GM12865 (cell line): ENCODE data around the gene RGS16.

Source experiments
- DNase-seq: peaks from one replicate; pipeline ENCODE4 v3.0.0; 2010; ENCODE audit warnings: low read depth
- H3K4me3 ChIP-seq: 2 replicates; pipeline ENCODE4 v1.5.1; 2011; ENCODE audit warnings: mild to moderate bottlenecking, low read depth, low read length, control low read depth
- TF ChIP-seq, protein P1 (sequence below): IDR thresholded peaks from 2 replicates; pipeline ENCODE4 v1.5.1; 2011; ENCODE audit warnings: low read length, control low read depth, low read depth, inconsistent platforms; ENCODE audit not compliant: insufficient read depth; ENCODE audit errors: missing control alignments

The RGS16 gene

DNA sequence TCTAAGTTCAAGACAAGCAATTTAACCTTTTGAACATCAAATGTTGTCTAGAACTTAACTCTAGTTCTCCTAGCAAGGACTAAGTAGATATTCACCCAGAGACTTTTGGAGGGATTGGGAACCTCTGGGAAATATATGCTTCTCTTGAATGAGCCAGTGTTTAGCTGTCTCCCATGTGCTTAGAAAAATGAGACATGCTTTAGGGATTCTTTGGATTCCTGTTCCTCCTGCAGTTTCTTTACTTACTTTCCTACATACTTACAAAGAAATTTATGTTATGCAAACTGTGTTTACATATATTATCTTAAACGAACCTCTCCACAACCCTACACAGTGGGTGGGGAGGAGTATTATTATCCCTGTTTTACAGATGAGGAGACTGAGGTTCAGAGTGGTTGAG is 54.4 kb downstream of the RGS16 start:
- no peak for DNase-seq
- TF ChIP-seq, protein P1, sequence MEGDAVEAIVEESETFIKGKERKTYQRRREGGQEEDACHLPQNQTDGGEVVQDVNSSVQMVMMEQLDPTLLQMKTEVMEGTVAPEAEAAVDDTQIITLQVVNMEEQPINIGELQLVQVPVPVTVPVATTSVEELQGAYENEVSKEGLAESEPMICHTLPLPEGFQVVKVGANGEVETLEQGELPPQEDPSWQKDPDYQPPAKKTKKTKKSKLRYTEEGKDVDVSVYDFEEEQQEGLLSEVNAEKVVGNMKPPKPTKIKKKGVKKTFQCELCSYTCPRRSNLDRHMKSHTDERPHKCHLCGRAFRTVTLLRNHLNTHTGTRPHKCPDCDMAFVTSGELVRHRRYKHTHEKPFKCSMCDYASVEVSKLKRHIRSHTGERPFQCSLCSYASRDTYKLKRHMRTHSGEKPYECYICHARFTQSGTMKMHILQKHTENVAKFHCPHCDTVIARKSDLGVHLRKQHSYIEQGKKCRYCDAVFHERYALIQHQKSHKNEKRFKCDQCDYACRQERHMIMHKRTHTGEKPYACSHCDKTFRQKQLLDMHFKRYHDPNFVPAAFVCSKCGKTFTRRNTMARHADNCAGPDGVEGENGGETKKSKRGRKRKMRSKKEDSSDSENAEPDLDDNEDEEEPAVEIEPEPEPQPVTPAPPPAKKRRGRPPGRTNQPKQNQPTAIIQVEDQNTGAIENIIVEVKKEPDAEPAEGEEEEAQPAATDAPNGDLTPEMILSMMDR = no peak
- no peak overlapping the region for H3K4me3 ChIP-seq

DNA sequence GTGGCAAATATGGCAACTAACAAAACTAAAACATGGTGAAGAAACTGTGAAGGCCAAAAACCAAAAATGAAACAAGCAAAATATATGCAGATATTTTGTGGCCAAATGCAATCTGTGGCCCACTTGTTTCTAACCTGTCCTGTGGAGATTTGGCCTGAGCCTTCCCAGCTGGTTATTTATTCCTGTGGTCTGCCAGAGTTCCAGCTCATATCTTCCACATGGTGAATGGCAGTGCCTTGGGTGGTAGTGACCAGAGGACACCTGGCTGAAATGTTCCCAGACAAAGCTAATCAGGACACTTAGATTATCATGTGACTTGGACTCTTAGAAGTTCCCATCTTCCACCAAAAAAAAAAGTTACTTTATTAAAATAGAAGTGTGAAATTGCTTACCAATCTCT is 54.8 kb downstream of the RGS16 start:
- TF ChIP-seq, protein P1 = no peak
- DNase-seq = no peak
- no peak overlapping the region for H3K4me3 ChIP-seq
